ENCODE measurements around the gene KIF5C.

Gene KIF5C

GRCh38 chr2:148907085-148907785, 32.2 kb downstream of the KIF5C start:
- H3K27ac ChIP-seq, result no peak overlapping the region
- H3K4me3 ChIP-seq, result no peak overlapping the region
- no peak overlapping the region for H3K9ac ChIP-seq (ENCODE audit: insufficient read length)
- no peaks in the 10 kb centered on the region for H3K36me3 ChIP-seq (ENCODE audit: insufficient read depth, low read length)
- DNase-seq (ENCODE audit: low read depth, low spot score), result no peak
- no peaks in the 10 kb centered on the region for H3K9me3 ChIP-seq (ENCODE audit: low read depth, low read length)
- TF ChIP-seq EZH2 (IDR thresholded peaks at IDR 0.05) (no peak), POLR2AphosphoS5 (IDR thresholded peaks at IDR 0.05; ENCODE audit: borderline replicate concordance, low read depth, low read length) (no peak), FOXP2 (optimal IDR thresholded peaks at IDR 0.05; ENCODE audit: control extremely low read depth, extremely low read length, insufficient read depth) (no peak)

- Histone ChIP-seq H3K36me3 (ENCODE audit: insufficient read depth, low read length) (no peaks in the 10 kb centered on the region), H3K4me3 (no peak overlapping the region), H3K9me3 (ENCODE audit: low read depth, low read length) (no peaks in the 10 kb centered on the region), H3K9ac (ENCODE audit: insufficient read length) (no peak overlapping the region), H3K27ac (no peak overlapping the region)
- no peak for DNase-seq (ENCODE audit: low read depth, low spot score)
- no peak for TF ChIP-seq EZH2 (IDR thresholded peaks at IDR 0.05)
- no peak for TF ChIP-seq FOXP2 (optimal IDR thresholded peaks at IDR 0.05; ENCODE audit: control extremely low read depth, extremely low read length, insufficient read depth)
- TF ChIP-seq POLR2AphosphoS5 (IDR thresholded peaks at IDR 0.05; ENCODE audit: borderline replicate concordance, low read depth, low read length), result no peak
These were observed 34.1 kb downstream of the KIF5C start for GRCh38 chr2:148909114-148909513.

- H3K9ac ChIP-seq (ENCODE audit: insufficient read length), result no peak overlapping the region
These were observed 38.0 kb downstream of the KIF5C start for GRCh38 chr2:148913061-148913460.

GRCh38 chr2:148913492-148913891, 38.5 kb downstream of the KIF5C start:
- Histone ChIP-seq H3K27ac (no peak overlapping the region), H3K36me3 (ENCODE audit: insufficient read depth, low read length) (no peaks in the 10 kb centered on the region), H3K9me3 (ENCODE audit: low read depth, low read length) (no peaks in the 10 kb centered on the region), H3K9ac (ENCODE audit: insufficient read length) (no peak overlapping the region), H3K4me3 (no peak overlapping the region)
- no peak for DNase-seq (ENCODE audit: low read depth, low spot score)
- TF ChIP-seq EZH2 (IDR thresholded peaks at IDR 0.05) (no peak), POLR2AphosphoS5 (IDR thresholded peaks at IDR 0.05; ENCODE audit: borderline replicate concordance, low read depth, low read length) (no peak), FOXP2 (optimal IDR thresholded peaks at IDR 0.05; ENCODE audit: control extremely low read depth, extremely low read length, insufficient read depth) (no peak)

More at GRCh38 chr2:148913061-148913460, 38.0 kb downstream of the KIF5C start:
- H3K9me3 ChIP-seq (ENCODE audit: low read depth, low read length), result no peaks in the 10 kb centered on the region
- H3K36me3 ChIP-seq (ENCODE audit: insufficient read depth, low read length), result no peaks in the 10 kb centered on the region
- H3K4me3 ChIP-seq, result no peak overlapping the region
- no peak for TF ChIP-seq POLR2AphosphoS5 (IDR thresholded peaks at IDR 0.05; ENCODE audit: borderline replicate concordance, low read depth, low read length)
- no peak for TF ChIP-seq EZH2 (IDR thresholded peaks at IDR 0.05)
- no peak for TF ChIP-seq FOXP2 (optimal IDR thresholded peaks at IDR 0.05; ENCODE audit: control extremely low read depth, extremely low read length, insufficient read depth)
- no peak overlapping the region for H3K27ac ChIP-seq
- DNase-seq (ENCODE audit: low read depth, low spot score), result no peak

- H3K4me3 ChIP-seq, result no peak overlapping the region
- no peak overlapping the region for H3K9ac ChIP-seq (ENCODE audit: insufficient read length)
- H3K36me3 ChIP-seq (ENCODE audit: insufficient read depth, low read length), result no peaks in the 10 kb centered on the region
- H3K9me3 ChIP-seq (ENCODE audit: low read depth, low read length), result no peaks in the 10 kb centered on the region
- no peak for TF ChIP-seq EZH2 (IDR thresholded peaks at IDR 0.05)
- TF ChIP-seq POLR2AphosphoS5 (IDR thresholded peaks at IDR 0.05; ENCODE audit: borderline replicate concordance, low read depth, low read length), result no peak
- TF ChIP-seq FOXP2 (optimal IDR thresholded peaks at IDR 0.05; ENCODE audit: control extremely low read depth, extremely low read length, insufficient read depth), result no peak
- no peak overlapping the region for H3K27ac ChIP-seq
- DNase-seq (ENCODE audit: low read depth, low spot score), result no peak
These were observed 39.4 kb downstream of the KIF5C start for GRCh38 chr2:148914463-148914862.

- Histone ChIP-seq H3K9me3 (ENCODE audit: low read depth, low read length) (no peaks in the 10 kb centered on the region), H3K9ac (ENCODE audit: insufficient read length) (no peak overlapping the region), H3K4me3 (no peak overlapping the region), H3K36me3 (ENCODE audit: insufficient read depth, low read length) (no peaks in the 10 kb centered on the region), H3K27ac (no peak overlapping the region)
- TF ChIP-seq FOXP2 (optimal IDR thresholded peaks at IDR 0.05; ENCODE audit: control extremely low read depth, extremely low read length, insufficient read depth) (no peak), POLR2AphosphoS5 (IDR thresholded peaks at IDR 0.05; ENCODE audit: borderline replicate concordance, low read depth, low read length) (no peak), EZH2 (IDR thresholded peaks at IDR 0.05) (no peak)
- no peak for DNase-seq (ENCODE audit: low read depth, low spot score)
These were observed 42.4 kb downstream of the KIF5C start for GRCh38 chr2:148917431-148917830.

- Histone ChIP-seq H3K4me3 (no peak overlapping the region), H3K27ac (no peak overlapping the region), H3K9ac (ENCODE audit: insufficient read length) (no peak overlapping the region), H3K36me3 (ENCODE audit: insufficient read depth, low read length) (no peaks in the 10 kb centered on the region), H3K9me3 (ENCODE audit: low read depth, low read length) (no peaks in the 10 kb centered on the region)
- no peak for DNase-seq (ENCODE audit: low read depth, low spot score)
- TF ChIP-seq EZH2 (IDR thresholded peaks at IDR 0.05) (no peak), POLR2AphosphoS5 (IDR thresholded peaks at IDR 0.05; ENCODE audit: borderline replicate concordance, low read depth, low read length) (no peak), FOXP2 (optimal IDR thresholded peaks at IDR 0.05; ENCODE audit: control extremely low read depth, extremely low read length, insufficient read depth) (no peak)
These were observed 43.5 kb downstream of the KIF5C start for GRCh38 chr2:148918554-148918953.

GRCh38 chr2:148920559-148920958, 45.5 kb downstream of the KIF5C start:
- no peak overlapping the region for H3K4me3 ChIP-seq
- no peaks in the 10 kb centered on the region for H3K9me3 ChIP-seq (ENCODE audit: low read depth, low read length)
- no peaks in the 10 kb centered on the region for H3K36me3 ChIP-seq (ENCODE audit: insufficient read depth, low read length)
- H3K9ac ChIP-seq (ENCODE audit: insufficient read length), result no peak overlapping the region
- DNase-seq (ENCODE audit: low read depth, low spot score), result no peak
- no peak for TF ChIP-seq POLR2AphosphoS5 (IDR thresholded peaks at IDR 0.05; ENCODE audit: borderline replicate concordance, low read depth, low read length)
- TF ChIP-seq FOXP2 (optimal IDR thresholded peaks at IDR 0.05; ENCODE audit: control extremely low read depth, extremely low read length, insufficient read depth), result no peak
- TF ChIP-seq EZH2 (IDR thresholded peaks at IDR 0.05), result no peak
- no peak overlapping the region for H3K27ac ChIP-seq

- Histone ChIP-seq H3K27ac (no peak overlapping the region), H3K9me3 (ENCODE audit: low read depth, low read length) (no peaks in the 10 kb centered on the region), H3K9ac (ENCODE audit: insufficient read length) (no peak overlapping the region), H3K36me3 (ENCODE audit: insufficient read depth, low read length) (no peaks in the 10 kb centered on the region), H3K4me3 (no peak overlapping the region)
- no peak for DNase-seq (ENCODE audit: low read depth, low spot score)
- TF ChIP-seq FOXP2 (optimal IDR thresholded peaks at IDR 0.05; ENCODE audit: control extremely low read depth, extremely low read length, insufficient read depth), result no peak
- TF ChIP-seq POLR2AphosphoS5 (IDR thresholded peaks at IDR 0.05; ENCODE audit: borderline replicate concordance, low read depth, low read length), result no peak
- no peak for TF ChIP-seq EZH2 (IDR thresholded peaks at IDR 0.05)
These were observed 47.0 kb downstream of the KIF5C start for GRCh38 chr2:148922062-148922461.

Data from SK-N-MC (cell line).